ENCODE data around the gene PXYLP1.

Gene PXYLP1

DNA sequence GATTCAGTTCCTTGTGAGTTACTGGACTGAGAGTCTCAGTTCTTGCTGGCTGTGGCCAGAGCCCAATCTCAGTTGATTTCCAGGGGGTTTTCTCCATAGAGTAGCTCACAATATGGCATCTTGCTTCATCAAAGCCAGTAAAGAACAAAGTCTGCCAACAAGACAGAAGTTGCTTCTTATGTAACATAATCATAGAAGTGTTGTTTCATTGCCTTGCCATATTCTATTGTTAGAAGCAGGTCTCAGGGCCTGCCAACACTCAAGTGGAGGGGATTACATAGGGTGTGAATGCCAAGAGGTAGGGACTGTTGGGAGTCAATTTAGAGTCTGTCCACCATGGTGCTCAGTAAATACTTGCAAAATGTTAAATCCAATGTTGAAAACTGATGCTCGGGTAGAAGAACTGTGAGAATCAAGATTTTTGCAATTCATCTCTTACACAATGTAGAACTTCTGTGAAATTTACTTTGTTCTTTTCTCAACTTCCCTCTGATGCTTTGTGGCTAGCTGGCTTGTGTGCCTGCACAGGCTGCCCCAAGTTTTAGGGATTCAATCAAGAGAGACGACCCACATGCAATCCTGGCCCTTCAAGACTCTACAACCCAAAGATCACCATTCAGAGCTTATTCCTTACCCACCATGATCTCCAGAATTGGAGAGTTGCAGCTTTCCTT lies 13.3 kb upstream of the PXYLP1 start:
- no CpG with 5 or more reads among the region's 2 CpGs for WGBS, 2 donors (ENCODE audit: extremely low coverage in 2 of 2, insufficient read length in 2 of 2, insufficient replicate concordance in 1 of 2)
- no peak for DNase-seq (ENCODE audit: low spot score)
- H3K9me3 ChIP-seq (replicated peaks in 1 of 2; ENCODE audit: control insufficient read depth in 2 of 2, insufficient read depth in 1 of 2, low read depth in 1 of 2, low read length in 2 of 2) = peaks cover 6 to 23% of the 10 kb centered on the region in 2 donors

GRCh38 chr3:141218926-141219325 lies 12.7 kb upstream of the PXYLP1 start:
- Histone ChIP-seq H3K79me1 (ENCODE audit: low read depth, low read length) (no peaks in the 10 kb centered on the region), H3K27me3 (ENCODE audit: control insufficient read depth in 3 of 3, insufficient read depth in 3 of 3, low read depth in 1 of 3, low read length in 3 of 3) (no peaks in the 10 kb centered on the region), H3K4me1 (ENCODE audit: control insufficient read depth in 2 of 2, insufficient read depth in 1 of 2, low read depth in 1 of 2, low read length in 2 of 2) (no peaks in the 10 kb centered on the region), H3K9ac (ENCODE audit: low read depth, low read length, poor library complexity) (no peak overlapping the region), H3K14ac (ENCODE audit: low read length) (no peak overlapping the region), H2BK120ac (ENCODE audit: low read depth, low read length) (no peak overlapping the region), H3K4me3 (ENCODE audit: low read length in 2 of 2) (no peak overlapping the region), H3K18ac (ENCODE audit: low read length) (no peak overlapping the region), H4K8ac (ENCODE audit: low read depth, low read length) (no peak overlapping the region), H2AK5ac (ENCODE audit: low read depth, low read length) (no peak overlapping the region), H2BK15ac (ENCODE audit: low read length) (no peak overlapping the region), H2BK12ac (ENCODE audit: low read length) (no peak overlapping the region), H3K4ac (ENCODE audit: low read length) (no peak overlapping the region), H3K27ac (replicated peaks; ENCODE audit: low read length) (no peak overlapping the region), H3K36me3 (replicated peaks in 1 of 2; ENCODE audit: control insufficient read depth in 2 of 2, insufficient read depth in 2 of 2, low read length in 2 of 2) (peaks cover 0 to 16% of the 10 kb centered on the region in 2 donors), H3K23ac (ENCODE audit: low read depth, low read length, poor library complexity) (no peak overlapping the region), H4K91ac (ENCODE audit: low read depth, low read length, poor library complexity) (no peak overlapping the region), H2BK5ac (ENCODE audit: low read length) (no peak overlapping the region), H3K4me2 (ENCODE audit: insufficient read depth, low read length, poor library complexity, severe bottlenecking) (no peak overlapping the region), H2AFZ (ENCODE audit: low read length) (no peak overlapping the region), H3K9me3 (replicated peaks in 1 of 2; ENCODE audit: control insufficient read depth in 2 of 2, insufficient read depth in 1 of 2, low read depth in 1 of 2, low read length in 2 of 2) (peaks cover 6 to 19% of the 10 kb centered on the region in 2 donors)
- DNase-seq (ENCODE audit: low spot score) = no peak
- WGBS, 2 donors (ENCODE audit: extremely low coverage in 2 of 2, insufficient read length in 2 of 2, insufficient replicate concordance in 1 of 2) = no CpG with 5 or more reads among the region's 2 CpGs

More for the DNA sequence above, 13.3 kb upstream of the PXYLP1 start:
- Histone ChIP-seq H2AK5ac (ENCODE audit: low read depth, low read length) (no peak overlapping the region), H3K4me3 (ENCODE audit: low read length in 2 of 2) (no peak overlapping the region), H2BK15ac (ENCODE audit: low read length) (no peak overlapping the region), H2AFZ (ENCODE audit: low read length) (no peak overlapping the region), H3K23ac (ENCODE audit: low read depth, low read length, poor library complexity) (no peak overlapping the region), H3K27ac (replicated peaks; ENCODE audit: low read length) (no peak overlapping the region), H4K91ac (ENCODE audit: low read depth, low read length, poor library complexity) (no peak overlapping the region), H2BK120ac (ENCODE audit: low read depth, low read length) (no peak overlapping the region), H3K36me3 (replicated peaks in 1 of 2; ENCODE audit: control insufficient read depth in 2 of 2, insufficient read depth in 2 of 2, low read length in 2 of 2) (peaks cover 0 to 22% of the 10 kb centered on the region in 2 donors), H3K18ac (ENCODE audit: low read length) (no peak overlapping the region), H4K8ac (ENCODE audit: low read depth, low read length) (no peak overlapping the region), H3K9ac (ENCODE audit: low read depth, low read length, poor library complexity) (no peak overlapping the region), H3K4me2 (ENCODE audit: insufficient read depth, low read length, poor library complexity, severe bottlenecking) (no peak overlapping the region), H3K14ac (ENCODE audit: low read length) (no peak overlapping the region), H2BK12ac (ENCODE audit: low read length) (no peak overlapping the region), H2BK5ac (ENCODE audit: low read length) (no peak overlapping the region), H3K4ac (ENCODE audit: low read length) (no peak overlapping the region), H3K4me1 (ENCODE audit: control insufficient read depth in 2 of 2, insufficient read depth in 1 of 2, low read depth in 1 of 2, low read length in 2 of 2) (no peaks in the 10 kb centered on the region), H3K27me3 (ENCODE audit: control insufficient read depth in 3 of 3, insufficient read depth in 3 of 3, low read depth in 1 of 3, low read length in 3 of 3) (no peaks in the 10 kb centered on the region), H3K79me1 (ENCODE audit: low read depth, low read length) (no peaks in the 10 kb centered on the region)

DNA sequence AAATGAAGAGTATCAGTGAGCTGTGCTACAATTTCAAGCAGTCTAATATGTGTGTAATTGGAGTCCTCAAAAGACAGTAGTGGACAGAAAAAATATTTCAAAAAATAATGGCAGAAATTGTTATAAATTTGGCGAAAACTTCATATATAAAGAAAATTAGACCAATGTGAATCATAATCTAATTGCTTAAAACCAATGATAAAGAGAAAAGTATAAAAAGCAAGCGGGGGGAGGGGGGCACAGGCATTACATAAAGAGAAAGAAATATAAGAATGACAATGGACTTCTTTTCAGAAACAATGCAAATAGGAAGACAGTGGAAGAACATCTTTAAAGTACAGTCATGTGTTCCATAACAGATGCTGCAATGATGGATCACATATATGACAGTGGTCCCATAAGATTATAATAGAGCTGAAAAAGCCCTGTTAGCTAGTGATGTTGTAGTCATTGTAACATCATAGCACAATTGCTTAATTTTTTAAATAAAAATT lies 7.9 kb upstream of the PXYLP1 start:
- H2BK5ac ChIP-seq (ENCODE audit: low read length) = no peak overlapping the region
- H2BK12ac ChIP-seq (ENCODE audit: low read length) = no peak overlapping the region
- no peak overlapping the region for H4K8ac ChIP-seq (ENCODE audit: low read depth, low read length)
- no peak overlapping the region for H2AFZ ChIP-seq (ENCODE audit: low read length)
- H3K23ac ChIP-seq (ENCODE audit: low read depth, low read length, poor library complexity) = no peak overlapping the region
- no peak overlapping the region for H4K91ac ChIP-seq (ENCODE audit: low read depth, low read length, poor library complexity)
- no peak overlapping the region for H3K9ac ChIP-seq (ENCODE audit: low read depth, low read length, poor library complexity)
- H3K14ac ChIP-seq (ENCODE audit: low read length) = no peak overlapping the region
- no peaks in the 10 kb centered on the region for H3K79me1 ChIP-seq (ENCODE audit: low read depth, low read length)
- H2BK120ac ChIP-seq (ENCODE audit: low read depth, low read length) = no peak overlapping the region
- peaks cover 0 to 4% of the 10 kb centered on the region in 2 donors for H3K36me3 ChIP-seq (replicated peaks in 1 of 2; ENCODE audit: control insufficient read depth in 2 of 2, insufficient read depth in 2 of 2, low read length in 2 of 2)
- H3K4me1 ChIP-seq (ENCODE audit: control insufficient read depth in 2 of 2, insufficient read depth in 1 of 2, low read depth in 1 of 2, low read length in 2 of 2) = peaks cover 0 to 3% of the 10 kb centered on the region in 2 donors
- no peak for DNase-seq (ENCODE audit: low spot score)
- no peak overlapping the region for H3K4ac ChIP-seq (ENCODE audit: low read length)
- no peak overlapping the region for H3K27ac ChIP-seq (replicated peaks; ENCODE audit: low read length)
- no peak overlapping the region for H2BK15ac ChIP-seq (ENCODE audit: low read length)
- H3K4me2 ChIP-seq (ENCODE audit: insufficient read depth, low read length, poor library complexity, severe bottlenecking) = no peak overlapping the region
- H3K9me3 ChIP-seq (replicated peaks in 1 of 2; ENCODE audit: control insufficient read depth in 2 of 2, insufficient read depth in 1 of 2, low read depth in 1 of 2, low read length in 2 of 2) = peaks cover 6 to 16% of the 10 kb centered on the region in 2 donors
- no peaks in the 10 kb centered on the region for H3K27me3 ChIP-seq (ENCODE audit: control insufficient read depth in 3 of 3, insufficient read depth in 3 of 3, low read depth in 1 of 3, low read length in 3 of 3)
- H2AK5ac ChIP-seq (ENCODE audit: low read depth, low read length) = no peak overlapping the region
- H3K4me3 ChIP-seq (ENCODE audit: low read length in 2 of 2) = no peak overlapping the region
- no peak overlapping the region for H3K18ac ChIP-seq (ENCODE audit: low read length)
- no CpG with 5 or more reads among the region's 2 CpGs for WGBS, 2 donors (ENCODE audit: extremely low coverage in 2 of 2, insufficient read length in 2 of 2, insufficient replicate concordance in 1 of 2)

GRCh38 chr3:141225939-141226338 lies 5.7 kb upstream of the PXYLP1 start:
- H3K18ac ChIP-seq (ENCODE audit: low read length) = no peak overlapping the region
- no peak overlapping the region for H3K4me3 ChIP-seq (ENCODE audit: low read length in 2 of 2)
- no peak overlapping the region for H3K27ac ChIP-seq (replicated peaks; ENCODE audit: low read length)
- no peak overlapping the region for H2BK12ac ChIP-seq (ENCODE audit: low read length)
- peaks cover 6 to 12% of the 10 kb centered on the region in 2 donors for H3K9me3 ChIP-seq (replicated peaks in 1 of 2; ENCODE audit: control insufficient read depth in 2 of 2, insufficient read depth in 1 of 2, low read depth in 1 of 2, low read length in 2 of 2)
- no peak overlapping the region for H4K8ac ChIP-seq (ENCODE audit: low read depth, low read length)
- H3K4me1 ChIP-seq (ENCODE audit: control insufficient read depth in 2 of 2, insufficient read depth in 1 of 2, low read depth in 1 of 2, low read length in 2 of 2) = peaks cover 0 to 4% of the 10 kb centered on the region in 2 donors
- peaks cover 0 to 8% (median 0%) of the 10 kb centered on the region in 3 experiments for H3K27me3 ChIP-seq (ENCODE audit: control insufficient read depth in 3 of 3, insufficient read depth in 3 of 3, low read depth in 1 of 3, low read length in 3 of 3)
- no peaks in the 10 kb centered on the region for H3K79me1 ChIP-seq (ENCODE audit: low read depth, low read length)
- H2BK5ac ChIP-seq (ENCODE audit: low read length) = no peak overlapping the region
- no peak overlapping the region for H3K14ac ChIP-seq (ENCODE audit: low read length)
- H2AFZ ChIP-seq (ENCODE audit: low read length) = no peak overlapping the region
- no peak overlapping the region for H3K4me2 ChIP-seq (ENCODE audit: insufficient read depth, low read length, poor library complexity, severe bottlenecking)
- H3K4ac ChIP-seq (ENCODE audit: low read length) = no peak overlapping the region
- no peak overlapping the region for H3K23ac ChIP-seq (ENCODE audit: low read depth, low read length, poor library complexity)
- no peak for DNase-seq (ENCODE audit: low spot score)
- no peak overlapping the region for H4K91ac ChIP-seq (ENCODE audit: low read depth, low read length, poor library complexity)
- no peak overlapping the region for H3K9ac ChIP-seq (ENCODE audit: low read depth, low read length, poor library complexity)
- no peak overlapping the region for H2BK15ac ChIP-seq (ENCODE audit: low read length)
- no peaks in the 10 kb centered on the region for H3K36me3 ChIP-seq (replicated peaks in 1 of 2; ENCODE audit: control insufficient read depth in 2 of 2, insufficient read depth in 2 of 2, low read length in 2 of 2)
- H2BK120ac ChIP-seq (ENCODE audit: low read depth, low read length) = no peak overlapping the region
- no peak overlapping the region for H2AK5ac ChIP-seq (ENCODE audit: low read depth, low read length)
